A549 (cell line): ENCODE measurements around the gene IL1RN.

Experiments
- CHD2 ChIP-seq: fragments of 150-350 bp; IDR thresholded peaks from 2 replicates; pipeline ENCODE4 v1.6.1; 2014; ENCODE audit warnings: low read length; ENCODE audit not compliant: partially characterized antibody
- CTCF ChIP-seq: fragments of >200 bp; sonication (Bioruptor Twin); formaldehyde crosslinking; IDR thresholded peaks from 3 replicates; pipeline ENCODE4 v1.5.1; 2016
- GATA3 ChIP-seq: IDR thresholded peaks from 2 replicates; pipeline ENCODE4 v1.6.1; 2012; ENCODE audit warnings: borderline replicate concordance
- MAX ChIP-seq: IDR thresholded peaks from 2 replicates; pipeline ENCODE4 v1.6.1; 2012
- MAZ ChIP-seq: fragments of 150-350 bp; IDR thresholded peaks from 2 replicates; pipeline ENCODE4 v1.6.1; 2014; ENCODE audit warnings: antibody characterized with exemption, low read depth, low read length, borderline replicate concordance
- MYC ChIP-seq: IDR thresholded peaks from 2 replicates; pipeline ENCODE4 v1.6.1; 2012; ENCODE audit warnings: mild to moderate bottlenecking, inconsistent platforms, low read length, improper control_type of control experiment, borderline replicate concordance
- PBX3 ChIP-seq: IDR thresholded peaks from 2 replicates; pipeline ENCODE4 v1.6.1; 2012
- POLR2A ChIP-seq: IDR thresholded peaks from 2 replicates; pipeline ENCODE4 v1.6.1; 2012; ENCODE audit warnings: mild to moderate bottlenecking, low read length
- POLR2AphosphoS2 ChIP-seq: conservative IDR thresholded peaks from 2 replicates; pipeline ENCODE4 v1.6.1; 2012; ENCODE audit warnings: low read length, improper control_type of control experiment, inconsistent platforms
- RAD21 ChIP-seq, 2 experiments: fragments of >200 bp in 1 of 2; sonication (Bioruptor Twin) in 1 of 2; formaldehyde crosslinking in 1 of 2; IDR thresholded peaks in 1 of 2; conservative IDR thresholded peaks in 1 of 2; 2 replicates in 1 of 2; 3 replicates in 1 of 2; pipeline ENCODE4 v1.6.1; 2012 to 2018; ENCODE audit warnings: inconsistent platforms in 1 of 2
- REST ChIP-seq: fragments of 200-600 bp; sonication (generic); IDR thresholded peaks from 2 replicates; pipeline ENCODE4 v1.6.1; 2016; ENCODE audit warnings: antibody characterized with exemption, mild to moderate bottlenecking, moderate library complexity
- SMC3 ChIP-seq: fragments of >200 bp; sonication (Bioruptor Twin); formaldehyde crosslinking; IDR thresholded peaks from 3 replicates; pipeline ENCODE4 v1.6.1; 2018; ENCODE audit warnings: inconsistent platforms
- ZNF302 ChIP-seq: fragments of 250-450 bp; sonication (Bioruptor Pico); IDR thresholded peaks from 2 replicates; pipeline ENCODE4 v1.9.0; 2021; ENCODE audit warnings: inconsistent platforms, mild to moderate bottlenecking, moderate library complexity

GRCh38 chr2:113118263-113118657 lies 9.1 kb upstream of the IL1RN start:
- TF ChIP-seq MYC: no peak
- TF ChIP-seq RAD21 (conservative IDR thresholded peaks at IDR 0.05 in 1 of 2, IDR thresholded peaks at IDR 0.05 in 1 of 2): no peak
- TF ChIP-seq MAX: no peak
- TF ChIP-seq POLR2AphosphoS2: no peak
- no peak for TF ChIP-seq CTCF
- TF ChIP-seq SMC3: no peak
- TF ChIP-seq ZNF302 (CRISPR knock-in tag): no peak
- TF ChIP-seq MAZ: no peak
- no peak for TF ChIP-seq CHD2
- TF ChIP-seq REST: no peak
- TF ChIP-seq GATA3: no peak
- TF ChIP-seq POLR2A: no peak
- no peak for TF ChIP-seq PBX3
